OCI-LY3 (cell line): ENCODE data around the gene ARRDC1.
A peak's percentile ranks its signal among the peaks of the same experiment; 100 is the strongest.

Source experiments
- H2AFZ ChIP-seq: fragments of 200-600, 300-600 bp; shearing (Covaris generic); 2 replicates; pipeline ENCODE4 v1.6.0; 2014; ENCODE audit warnings: antibody characterized with exemption, low read depth, low read length
- H3K27ac ChIP-seq: fragments of 200-600, 300-600 bp; sonication (generic); 2 replicates; pipeline ENCODE4 v1.5.1; 2014; ENCODE audit warnings: mild to moderate bottlenecking, low read length, moderate library complexity, mixed read lengths
- H3K27me3 ChIP-seq: fragments of 200-600, 300-600 bp; sonication (generic); 2 replicates; pipeline ENCODE4 v1.6.1; 2014; ENCODE audit warnings: low read depth, low read length, mixed read lengths
- H3K36me3 ChIP-seq: fragments of 200-600, 300-600 bp; sonication (generic); replicated peaks from 2 replicates; pipeline ENCODE3; 2014; ENCODE audit warnings: low read depth, low read length, mixed read lengths
- H3K4me1 ChIP-seq: fragments of 300-600, 200-600 bp; sonication (generic); 2 replicates; pipeline ENCODE4 v1.6.1; 2014; ENCODE audit warnings: low read length, mixed read lengths
- H3K4me2 ChIP-seq: fragments of 200-600, 300-600 bp; sonication (generic); 2 replicates; pipeline ENCODE4 v1.6.1; 2014; ENCODE audit warnings: low read length, mixed read lengths
- H3K4me3 ChIP-seq: fragments of 300-600, 200-600 bp; sonication (generic); 2 replicates; pipeline ENCODE4 v1.5.1; 2014; ENCODE audit warnings: antibody characterized with exemption, mild to moderate bottlenecking, low read length, moderate library complexity
- H3K79me2 ChIP-seq: fragments of 300-600, 200-600 bp; shearing (Covaris generic); 2 replicates; pipeline ENCODE4 v1.6.1; 2014; ENCODE audit warnings: mild to moderate bottlenecking, low read length, mixed read lengths
- H3K9ac ChIP-seq: fragments of 300-600, 200-600 bp; shearing (Covaris generic); 2 replicates; pipeline ENCODE4 v1.6.0; 2014; ENCODE audit warnings: mild to moderate bottlenecking, low read length, moderate library complexity
- H3K9me3 ChIP-seq: fragments of 200-600, 300-600 bp; shearing (Covaris generic); 2 replicates; pipeline ENCODE4 v1.6.1; 2014; ENCODE audit warnings: low read length, mixed read lengths; ENCODE audit not compliant: insufficient read depth
- H4K20me1 ChIP-seq: fragments of 200-600, 300-600 bp; sonication (generic); 2 replicates; pipeline ENCODE4 v1.6.1; 2016; ENCODE audit warnings: low read length, mixed read lengths; ENCODE audit not compliant: insufficient read depth
- EZH2phosphoT487 ChIP-seq: fragments of 200-600 bp; shearing (Covaris generic); IDR thresholded peaks from 2 replicates; pipeline ENCODE4 v1.6.1; 2018; ENCODE audit warnings: antibody characterized with exemption, mixed run types, low read depth
- TF ChIP-seq, protein P1 (sequence below): fragments of 200-600, 300-600 bp; sonication (generic); IDR thresholded peaks from 2 replicates; pipeline ENCODE4 v1.5.1; 2014; ENCODE audit warnings: antibody characterized with exemption, low read length, low read depth

Gene ARRDC1

DNA sequence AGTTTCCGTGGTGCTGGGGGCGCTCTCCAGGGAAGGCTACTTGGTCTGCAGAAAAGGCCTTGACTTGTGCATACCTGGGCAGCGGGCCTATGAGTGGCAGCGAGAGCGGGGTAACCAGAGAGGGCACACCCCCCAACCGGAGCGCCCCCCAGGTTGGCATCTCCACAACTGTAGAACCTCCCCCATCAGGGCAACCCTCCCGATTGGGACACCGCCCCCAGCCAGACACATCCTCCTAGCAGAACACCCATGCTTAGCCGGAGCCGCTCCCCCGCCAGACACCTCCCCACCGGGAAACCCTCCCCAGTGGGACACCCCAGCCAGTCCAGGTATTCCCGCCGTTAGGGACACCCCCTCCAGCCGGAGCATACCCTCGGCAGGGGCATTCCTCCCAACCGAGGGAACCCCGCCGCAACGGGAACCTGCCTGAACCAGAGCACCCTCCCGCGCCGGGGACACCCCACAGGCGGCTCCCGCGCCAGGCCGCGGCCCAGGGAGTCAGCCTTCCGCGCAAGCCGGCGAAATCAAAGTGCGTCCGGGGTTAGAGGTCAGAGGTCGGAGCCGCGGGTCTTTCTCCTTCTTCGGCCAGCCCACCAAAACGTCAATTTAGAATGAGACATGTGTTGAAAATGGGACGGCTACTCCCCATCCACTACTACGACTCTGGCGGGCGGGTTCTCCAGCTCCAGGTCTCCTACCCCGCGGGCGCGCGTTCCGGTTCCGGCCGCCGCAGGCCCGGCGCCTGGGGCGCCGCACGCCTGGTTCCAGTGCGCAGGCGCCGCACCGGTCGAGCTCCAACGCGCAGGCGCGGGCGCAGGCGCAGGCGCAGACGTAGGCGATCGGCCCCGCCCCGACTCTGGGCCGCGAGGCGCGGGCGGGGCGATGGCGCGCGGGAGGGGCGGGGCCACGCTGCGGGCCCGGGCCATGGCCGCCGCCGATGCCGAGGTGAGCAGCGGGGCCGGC, 12.9 kb downstream of the ARRDC1 start, which contains the start of gene EHMT1:
Gene EHMT1, plus strand, starts transcription at position 901 of the 963 bp plus-strand sequence. Its CDS starts 24 bp downstream, at position 925.
- Histone ChIP-seq H3K27me3 (no peaks in the 10 kb centered on the region), H3K79me2 (peaks cover 68% of the 10 kb centered on the region), H3K4me2 (peak within 1 kb of the TSS; percentile 100), H2AFZ (peak within 1 kb of the TSS; percentile 94), H3K4me1 (peaks cover 22% of the 10 kb centered on the region), H3K4me3 (peak within 1 kb of the TSS; percentile 100), H4K20me1 (peaks cover 20% of the 10 kb centered on the region), H3K27ac (peak within 1 kb of the TSS; percentile 85), H3K36me3 (peaks cover 23% of the 10 kb centered on the region), H3K9ac (peak within 1 kb of the TSS; percentile 99), H3K9me3 (no peaks in the 10 kb centered on the region)
- TF ChIP-seq EZH2phosphoT487 = no peak
- TF ChIP-seq, protein P1, sequence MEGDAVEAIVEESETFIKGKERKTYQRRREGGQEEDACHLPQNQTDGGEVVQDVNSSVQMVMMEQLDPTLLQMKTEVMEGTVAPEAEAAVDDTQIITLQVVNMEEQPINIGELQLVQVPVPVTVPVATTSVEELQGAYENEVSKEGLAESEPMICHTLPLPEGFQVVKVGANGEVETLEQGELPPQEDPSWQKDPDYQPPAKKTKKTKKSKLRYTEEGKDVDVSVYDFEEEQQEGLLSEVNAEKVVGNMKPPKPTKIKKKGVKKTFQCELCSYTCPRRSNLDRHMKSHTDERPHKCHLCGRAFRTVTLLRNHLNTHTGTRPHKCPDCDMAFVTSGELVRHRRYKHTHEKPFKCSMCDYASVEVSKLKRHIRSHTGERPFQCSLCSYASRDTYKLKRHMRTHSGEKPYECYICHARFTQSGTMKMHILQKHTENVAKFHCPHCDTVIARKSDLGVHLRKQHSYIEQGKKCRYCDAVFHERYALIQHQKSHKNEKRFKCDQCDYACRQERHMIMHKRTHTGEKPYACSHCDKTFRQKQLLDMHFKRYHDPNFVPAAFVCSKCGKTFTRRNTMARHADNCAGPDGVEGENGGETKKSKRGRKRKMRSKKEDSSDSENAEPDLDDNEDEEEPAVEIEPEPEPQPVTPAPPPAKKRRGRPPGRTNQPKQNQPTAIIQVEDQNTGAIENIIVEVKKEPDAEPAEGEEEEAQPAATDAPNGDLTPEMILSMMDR = no peak

DNA sequence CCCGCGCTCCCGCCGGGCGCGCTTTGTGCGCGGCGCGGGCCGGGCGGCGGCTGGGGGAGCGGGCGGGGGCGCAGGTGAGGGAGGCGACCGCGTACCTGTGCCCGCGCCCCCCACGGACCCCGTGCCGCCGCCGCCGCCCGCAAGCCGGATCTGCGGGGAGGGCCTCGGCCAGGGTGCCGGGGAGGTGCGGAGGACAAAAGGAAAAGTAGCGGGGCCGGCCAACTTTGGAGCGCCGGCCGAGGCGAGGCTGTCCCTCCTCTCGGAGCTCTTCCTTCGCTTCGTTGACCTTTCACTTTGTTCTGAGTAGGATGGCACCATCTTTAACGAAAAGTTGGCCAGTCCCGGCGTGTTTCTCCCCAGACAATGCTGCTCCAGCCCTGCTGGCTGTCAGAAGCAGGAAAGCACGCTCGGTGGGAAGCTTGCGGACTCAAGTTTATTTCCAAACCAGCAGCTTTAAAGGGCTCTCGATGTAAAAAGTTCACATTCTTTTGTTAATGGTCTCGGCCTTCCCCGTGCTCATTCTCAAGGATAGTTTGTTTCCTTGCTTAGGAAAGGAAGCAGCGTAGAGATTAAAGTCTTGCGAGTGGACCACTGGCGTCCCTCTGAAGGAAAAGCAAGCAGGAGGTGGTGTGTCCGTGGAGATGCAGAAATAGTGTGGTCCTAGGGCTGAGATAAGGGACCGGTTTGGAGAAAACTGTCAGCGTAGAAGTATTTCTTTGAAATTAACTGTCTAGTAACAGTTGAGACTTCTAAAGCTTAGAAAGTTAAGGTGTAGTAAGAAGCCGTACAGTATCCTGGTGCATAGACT, 14.0 kb downstream of the ARRDC1 start:
- peaks cover 22% of the 10 kb centered on the region for H3K36me3 ChIP-seq
- H4K20me1 ChIP-seq = peaks cover 24% of the 10 kb centered on the region
- H3K27ac ChIP-seq = peak overlapping the region; percentile 39
- peak overlapping the region; percentile 90 for H3K4me3 ChIP-seq
- no peaks in the 10 kb centered on the region for H3K27me3 ChIP-seq
- peak overlapping the region; percentile 86 for H3K4me2 ChIP-seq
- peaks cover 22% of the 10 kb centered on the region for H3K4me1 ChIP-seq
- H3K9ac ChIP-seq = peak overlapping the region; percentile 87
- TF ChIP-seq, protein P1 = no peak
- TF ChIP-seq EZH2phosphoT487 = no peak
- H3K79me2 ChIP-seq = peaks cover 78% of the 10 kb centered on the region
- H3K9me3 ChIP-seq = no peaks in the 10 kb centered on the region
- no peak overlapping the region; the same call in 1 of the 2 replicates for H2AFZ ChIP-seq

DNA sequence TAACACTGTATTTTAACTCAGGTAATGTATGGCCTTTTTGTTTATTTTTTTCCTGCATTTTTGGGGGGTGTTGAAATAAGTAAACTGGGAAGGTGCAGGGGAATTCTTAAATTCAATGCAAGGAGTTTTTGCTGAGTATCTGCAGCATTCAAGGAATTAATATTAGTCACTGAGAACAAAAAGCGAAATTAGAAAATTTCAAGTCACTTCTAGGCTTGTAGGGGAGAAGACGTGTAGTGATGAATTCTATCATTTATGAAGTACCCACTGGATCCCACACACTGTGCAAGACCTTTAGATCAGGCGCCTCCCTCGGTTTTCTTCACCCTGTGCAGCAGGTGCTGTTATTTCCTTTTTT, 14.5 kb downstream of the ARRDC1 start:
- H4K20me1 ChIP-seq = peaks cover 26% of the 10 kb centered on the region
- TF ChIP-seq, protein P1 = no peak
- TF ChIP-seq EZH2phosphoT487 = no peak
- peaks cover 17% of the 10 kb centered on the region for H3K36me3 ChIP-seq

More for the DNA sequence above, 14.5 kb downstream of the ARRDC1 start:
- H3K4me1 ChIP-seq = peaks cover 22% of the 10 kb centered on the region
- no peak overlapping the region for H2AFZ ChIP-seq
- H3K27ac ChIP-seq = peak overlapping the region; percentile 39; the same call in 1 of the 2 replicates
- peak overlapping the region; percentile 90 for H3K4me3 ChIP-seq
- H3K79me2 ChIP-seq = peaks cover 84% of the 10 kb centered on the region
- no peaks in the 10 kb centered on the region for H3K27me3 ChIP-seq
- peak overlapping the region; percentile 86 for H3K4me2 ChIP-seq
- no peaks in the 10 kb centered on the region for H3K9me3 ChIP-seq
- H3K9ac ChIP-seq = peak overlapping the region; percentile 87
